SW480 (cell line): ENCODE data around the gene MYO3B.
"Not testable (repeated sequence)": the region's sequence is repeated elsewhere in the genome, so short reads cannot be mapped to it uniquely, and the experiment has no call there.

Experiments used
- DNase-seq: peaks from one replicate; pipeline ENCODE4 v3.0.0-alpha.2; 2016; ENCODE audit warnings: low spot score

The MYO3B gene

DNA sequence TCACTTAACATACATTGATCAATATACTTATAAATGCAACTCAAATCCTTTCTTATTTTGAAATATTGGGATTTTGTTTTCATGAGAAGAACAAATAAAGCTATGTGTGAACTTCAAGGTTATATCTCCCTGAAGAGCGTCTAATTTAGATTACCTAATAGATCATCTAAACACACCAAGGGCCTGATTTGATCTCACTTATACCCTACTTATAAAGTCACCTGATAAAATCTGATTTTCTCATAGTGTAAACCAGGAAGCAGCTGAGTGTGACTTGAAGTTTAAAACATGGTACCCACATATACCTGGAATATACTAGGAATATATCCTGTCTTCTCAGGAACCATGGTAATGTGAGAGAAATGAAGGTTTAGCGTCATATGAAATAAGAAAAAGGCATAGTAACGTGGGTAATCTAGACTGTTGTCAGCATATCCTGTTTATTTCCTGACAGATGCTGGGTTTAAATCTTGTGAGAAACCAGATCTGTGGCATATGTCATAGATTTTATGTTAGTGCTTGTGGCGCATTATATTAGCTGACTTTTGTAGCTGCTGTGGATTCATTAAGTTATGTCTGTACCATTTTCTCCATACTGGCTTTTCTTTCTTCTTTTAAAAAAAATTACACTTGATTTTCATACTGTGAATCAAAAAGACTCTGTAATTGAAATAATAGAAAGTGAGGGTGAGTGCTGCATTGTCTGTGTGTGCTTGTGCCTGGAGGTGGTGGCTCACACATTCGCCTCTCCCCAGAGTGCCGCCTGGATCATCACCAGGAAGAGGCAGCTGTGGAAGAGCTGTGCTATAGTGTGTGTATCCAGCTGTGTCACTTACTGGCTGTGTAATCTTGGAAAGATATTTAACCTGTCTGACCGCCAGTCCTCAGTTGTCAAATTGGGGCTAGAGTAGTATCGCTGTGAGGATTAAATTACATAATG is 164.0 kb downstream of the MYO3B start:
- DNase-seq, result no peak

DNA sequence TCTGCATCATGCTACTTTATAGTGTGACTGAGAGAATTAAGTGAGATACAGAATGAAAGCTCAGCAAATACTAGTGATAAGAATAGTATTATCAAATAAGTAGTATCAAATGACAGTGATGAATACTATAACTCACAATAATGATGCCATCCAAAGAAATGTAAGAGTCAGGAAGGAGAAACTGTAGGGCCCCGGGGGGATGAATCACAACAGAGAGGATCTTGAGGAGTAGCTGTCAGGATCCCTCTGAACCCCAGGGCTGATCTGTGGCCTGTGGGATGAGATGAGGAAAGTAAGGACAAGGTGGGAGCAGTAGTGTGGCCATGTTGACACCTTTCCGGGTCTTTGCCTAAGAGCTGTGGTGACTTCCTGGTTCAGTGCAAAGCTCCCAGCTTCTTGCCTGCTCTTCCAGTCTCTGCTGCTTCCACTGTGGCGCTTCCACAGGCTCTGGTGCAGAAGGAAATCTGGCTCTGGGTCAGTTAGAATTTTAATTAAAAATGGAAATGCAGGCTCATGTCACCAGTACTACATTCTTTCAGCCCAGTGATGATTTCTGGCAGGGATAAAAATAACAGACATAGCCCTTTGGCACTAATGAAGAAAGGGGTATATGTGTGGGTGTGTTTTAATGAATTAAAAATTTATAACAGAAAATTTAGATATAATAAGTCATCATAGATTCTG is 166.9 kb downstream of the MYO3B start:
- DNase-seq, result peak; percentile 7

DNA sequence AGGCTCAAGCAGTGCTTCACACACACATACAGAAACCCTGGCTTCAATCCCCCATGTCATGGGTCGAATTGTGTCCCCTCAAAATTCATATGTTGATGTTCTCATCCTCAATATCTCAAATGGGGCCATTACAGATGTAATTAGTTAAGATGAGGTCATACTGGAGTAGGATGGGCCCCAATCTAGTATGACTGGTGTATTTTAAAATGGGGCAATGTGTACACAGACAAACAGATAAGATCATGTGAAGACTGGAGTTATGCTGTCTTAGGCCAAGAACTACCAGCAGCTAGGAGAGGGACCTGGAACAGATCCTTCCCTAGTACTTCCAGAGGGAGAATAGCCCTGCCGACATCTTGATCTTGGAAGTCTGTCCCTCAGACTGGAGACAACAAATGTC is 167.7 kb downstream of the MYO3B start:
- DNase-seq, result no peak

DNA sequence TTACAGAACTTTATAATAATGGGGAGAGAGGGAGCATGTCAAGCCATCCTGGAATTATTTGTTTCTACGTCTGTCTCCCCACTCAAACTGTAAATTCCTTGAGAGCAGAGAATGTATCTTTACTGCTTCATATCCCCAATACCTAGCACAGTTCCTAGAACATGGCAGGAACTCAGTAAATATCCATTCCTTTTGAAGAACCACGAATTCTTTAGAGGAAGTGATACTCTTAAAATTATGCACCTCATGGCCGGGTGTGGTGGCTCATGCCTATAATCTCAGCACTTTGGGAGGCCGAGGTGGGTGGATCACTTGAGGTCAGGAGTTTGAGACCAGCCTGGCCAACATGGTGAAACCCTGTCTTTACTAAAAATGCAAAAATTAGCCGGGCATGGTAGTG is 171.3 kb downstream of the MYO3B start:
- not testable (repeated sequence) for DNase-seq

DNA sequence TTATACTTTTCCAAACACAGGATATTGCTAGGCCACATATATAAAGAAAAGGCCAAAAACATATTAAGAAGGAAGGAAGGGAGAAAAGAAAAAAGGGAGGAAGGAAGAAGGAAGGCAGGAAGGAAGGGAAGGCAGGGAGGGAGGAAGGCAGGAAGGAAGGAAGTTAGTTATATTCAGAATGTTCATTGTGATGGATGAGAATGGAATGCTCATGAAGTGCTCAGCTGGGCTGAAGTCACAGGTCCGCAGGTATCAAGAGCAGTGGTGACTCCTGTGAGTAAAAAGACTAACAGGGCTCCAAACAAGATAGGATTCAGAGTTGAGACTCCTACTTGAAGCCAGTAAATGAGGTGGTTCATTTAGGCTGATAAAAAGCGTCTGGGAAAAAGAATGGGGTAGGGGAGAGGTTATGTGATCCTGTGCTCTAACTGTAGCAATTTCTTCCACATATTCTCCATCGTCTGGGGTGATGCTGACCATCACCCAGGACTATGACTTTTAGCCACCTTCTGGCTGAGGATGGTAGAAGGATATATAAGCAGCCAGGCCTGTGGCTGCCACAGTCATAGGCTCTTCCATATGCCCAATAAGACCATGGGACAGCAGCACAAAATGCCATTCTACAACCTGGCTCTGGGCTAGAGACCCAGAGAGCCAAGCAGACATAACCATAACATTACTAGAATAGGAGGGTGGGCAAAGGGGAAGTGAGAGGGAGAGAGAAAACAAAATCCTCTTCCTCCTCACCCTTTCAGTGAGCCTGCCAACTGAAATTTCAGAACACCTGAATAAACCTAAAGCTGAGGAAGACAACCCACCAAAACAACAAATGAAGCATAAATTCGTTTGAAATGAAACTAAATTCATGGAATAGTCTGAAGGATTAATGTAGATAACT is 173.2 kb downstream of the MYO3B start:
- no peak for DNase-seq

DNA sequence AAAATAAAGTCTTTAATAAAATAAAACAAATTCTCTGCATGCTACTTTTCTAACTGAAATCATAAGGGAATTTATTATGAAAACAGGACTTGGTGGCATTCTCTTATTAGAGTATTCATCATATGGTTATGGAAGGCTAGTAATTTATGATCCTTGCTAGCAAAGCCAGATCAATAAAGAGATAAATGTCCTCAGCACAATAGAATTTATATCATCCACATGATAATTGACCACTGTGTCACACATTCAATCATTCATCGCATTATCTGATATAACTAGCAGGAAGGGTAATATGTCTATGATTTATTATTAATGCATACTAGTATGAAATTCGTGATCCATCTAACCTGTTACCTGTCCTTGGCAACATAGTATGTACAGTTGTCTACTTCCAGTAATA is 175.8 kb downstream of the MYO3B start:
- DNase-seq, result no peak

DNA sequence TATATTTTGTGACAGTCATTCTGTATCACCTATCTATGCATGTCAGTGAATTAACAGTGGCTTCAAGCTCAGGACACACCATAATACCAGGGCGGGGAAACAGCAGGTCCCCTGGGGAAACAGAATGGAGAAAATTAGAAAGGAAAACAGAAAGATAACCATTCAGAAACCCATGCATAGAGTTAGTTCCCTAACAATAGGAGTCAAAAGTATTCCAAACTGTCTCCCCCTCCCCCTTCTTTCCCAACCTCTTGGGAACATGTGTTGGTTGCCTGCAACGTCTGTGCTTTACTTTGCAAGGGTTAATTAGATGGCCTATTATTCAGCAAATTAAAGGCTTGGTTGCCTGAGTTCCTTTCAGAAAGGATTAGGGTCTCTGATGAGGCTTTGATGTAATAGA is 176.4 kb downstream of the MYO3B start:
- no peak for DNase-seq

DNA sequence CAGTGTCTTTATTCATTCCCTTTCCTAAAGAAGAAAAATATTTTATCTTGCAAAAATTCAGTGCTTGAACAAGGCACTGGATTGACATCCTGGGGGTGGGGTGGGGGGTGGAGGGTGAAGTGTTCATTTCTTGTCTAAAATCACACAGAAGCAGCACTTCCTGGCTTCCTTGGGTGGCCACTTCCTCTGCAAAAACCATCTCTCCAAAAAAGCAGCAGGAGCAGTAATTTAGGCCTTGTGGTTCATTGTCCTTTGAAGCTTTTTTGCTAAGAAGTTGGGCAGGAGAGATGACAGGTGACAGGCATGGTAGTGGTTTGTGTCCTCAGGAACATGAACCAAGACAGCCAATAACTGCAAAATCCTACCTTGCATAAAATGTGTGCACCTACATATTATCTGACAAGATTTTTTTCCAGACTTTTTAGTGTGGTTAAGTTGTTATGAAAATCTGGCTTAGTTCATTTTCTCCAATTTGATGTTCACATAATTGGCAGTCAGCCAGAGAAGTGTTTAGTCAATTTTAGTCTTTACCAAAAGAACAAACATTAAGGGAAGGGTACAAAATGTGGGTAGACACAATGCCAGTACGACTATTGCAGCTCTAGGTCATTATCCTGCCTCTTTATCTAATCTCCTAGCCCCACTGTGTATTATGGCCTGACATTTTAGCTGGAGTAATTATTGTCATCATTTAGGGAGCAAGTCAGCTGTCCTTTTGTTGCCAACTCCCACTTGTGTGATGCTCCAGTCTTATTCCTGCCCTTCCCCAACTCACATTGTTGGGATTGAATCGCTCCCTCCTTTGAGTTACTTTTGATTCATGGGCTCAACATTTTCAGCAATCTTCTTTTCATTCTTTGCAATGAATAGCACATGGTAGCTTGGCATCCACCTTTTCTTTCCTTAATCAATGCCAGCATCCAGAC is 177.2 kb downstream of the MYO3B start:
- no peak for DNase-seq

DNA sequence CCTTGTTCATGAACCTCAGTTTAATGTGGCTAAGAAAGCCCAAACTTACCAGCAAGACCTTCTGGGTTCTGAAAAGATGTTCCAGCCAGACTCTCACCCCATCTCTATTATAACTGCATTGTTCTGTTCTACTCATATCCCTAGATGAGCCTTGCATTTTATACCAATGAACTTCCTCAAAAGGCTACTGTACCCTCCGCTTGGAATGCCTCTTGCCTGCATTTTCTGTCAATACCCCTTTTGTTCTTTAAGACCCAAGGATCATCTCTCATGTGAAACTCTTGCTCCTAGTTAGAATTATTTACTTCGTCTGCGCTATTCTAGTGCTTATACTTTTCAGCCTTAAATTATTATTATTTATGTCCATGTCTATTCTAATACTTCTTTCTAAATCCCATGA is 181.5 kb downstream of the MYO3B start:
- DNase-seq, result no peak

DNA sequence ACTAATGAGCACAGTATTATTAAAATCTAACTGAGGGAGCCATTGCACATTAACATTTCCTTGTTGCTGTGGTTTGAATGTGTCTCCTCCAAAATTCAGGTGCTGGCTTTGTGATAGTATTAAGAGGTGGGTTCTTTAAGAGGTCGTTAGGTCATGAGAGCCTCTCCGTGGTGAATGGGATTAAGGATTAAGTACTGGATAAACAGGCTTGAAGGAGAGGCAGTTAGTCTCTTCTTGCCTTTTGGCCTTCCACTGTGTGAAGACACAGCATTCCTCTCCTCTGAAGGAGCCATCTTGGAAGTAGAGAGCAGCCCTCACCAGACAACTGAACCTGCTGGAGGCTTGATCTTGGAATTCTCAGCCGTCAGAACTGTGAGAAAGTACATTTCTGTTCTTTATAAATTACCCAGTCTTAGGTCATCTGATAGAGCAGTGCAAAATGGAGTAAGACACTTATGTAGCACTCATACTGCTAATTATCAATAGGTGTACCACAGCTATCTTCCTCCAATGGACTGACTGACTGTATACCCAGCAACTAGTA is 182.7 kb downstream of the MYO3B start:
- no peak for DNase-seq

DNA sequence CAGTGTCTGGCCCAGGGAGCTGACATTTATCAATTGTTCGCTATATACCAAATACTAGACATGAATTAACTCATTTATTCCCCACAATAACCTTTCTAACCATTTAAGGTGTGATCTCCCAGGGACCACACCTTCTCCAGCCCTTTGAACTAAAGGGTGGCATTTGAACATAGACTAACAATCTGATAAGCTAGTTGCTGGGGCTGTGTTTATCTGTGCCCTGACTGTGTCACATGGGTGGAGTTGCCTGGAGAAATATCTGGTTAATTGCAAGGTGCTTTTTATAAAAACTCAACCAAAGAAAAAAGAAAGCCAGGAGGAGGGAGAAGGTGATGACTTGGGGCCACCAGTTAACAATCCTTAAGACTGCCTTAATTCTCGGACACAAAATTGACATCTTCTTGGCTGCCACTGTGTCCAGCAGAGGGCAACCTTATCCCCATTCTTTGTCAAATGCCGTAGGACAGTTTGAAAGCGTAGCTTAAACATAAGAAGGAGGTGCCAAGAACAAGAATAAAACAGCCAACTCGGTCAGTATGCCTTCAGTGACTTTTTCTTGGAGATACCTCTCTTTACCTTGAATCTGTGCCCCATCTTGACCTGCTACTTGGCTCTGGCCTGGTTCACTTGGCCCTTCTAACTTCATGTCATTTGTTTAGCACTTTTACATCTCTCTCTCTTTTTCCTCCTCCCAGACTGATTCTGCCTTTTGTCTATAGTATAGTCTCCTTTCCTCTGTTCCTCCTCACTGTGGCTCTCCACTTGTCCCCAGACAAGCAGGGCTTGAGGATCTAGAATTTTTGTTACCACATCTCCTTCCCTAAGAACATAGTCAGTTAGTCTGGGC is 183.4 kb downstream of the MYO3B start:
- DNase-seq, result peak; percentile 65

DNA sequence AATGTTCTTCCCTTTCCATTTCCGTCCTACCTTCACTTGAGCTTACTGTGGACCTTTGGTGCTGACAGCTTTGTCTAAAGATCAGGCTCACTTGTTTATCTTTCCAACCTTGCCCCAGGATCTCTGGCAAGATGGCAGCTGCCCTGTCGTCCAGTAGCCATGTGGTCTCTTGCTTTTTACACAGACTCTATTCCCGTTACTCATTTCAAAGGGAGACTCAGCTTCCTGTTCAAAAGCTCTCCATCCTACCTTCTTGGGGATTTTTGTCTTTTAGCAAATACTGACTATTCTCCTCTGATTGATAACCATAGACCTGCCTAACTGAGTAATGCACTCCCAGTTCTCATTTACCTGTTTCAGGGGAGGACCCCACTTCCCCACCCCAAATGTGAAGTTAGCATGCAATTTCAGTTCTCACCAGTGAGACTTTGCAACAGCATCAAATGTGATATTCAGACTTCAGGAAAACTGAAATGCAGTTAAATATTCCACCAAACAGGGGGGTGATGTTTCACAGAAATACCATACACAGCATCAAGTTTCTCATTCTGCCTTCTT is 184.4 kb downstream of the MYO3B start:
- no peak for DNase-seq

DNA sequence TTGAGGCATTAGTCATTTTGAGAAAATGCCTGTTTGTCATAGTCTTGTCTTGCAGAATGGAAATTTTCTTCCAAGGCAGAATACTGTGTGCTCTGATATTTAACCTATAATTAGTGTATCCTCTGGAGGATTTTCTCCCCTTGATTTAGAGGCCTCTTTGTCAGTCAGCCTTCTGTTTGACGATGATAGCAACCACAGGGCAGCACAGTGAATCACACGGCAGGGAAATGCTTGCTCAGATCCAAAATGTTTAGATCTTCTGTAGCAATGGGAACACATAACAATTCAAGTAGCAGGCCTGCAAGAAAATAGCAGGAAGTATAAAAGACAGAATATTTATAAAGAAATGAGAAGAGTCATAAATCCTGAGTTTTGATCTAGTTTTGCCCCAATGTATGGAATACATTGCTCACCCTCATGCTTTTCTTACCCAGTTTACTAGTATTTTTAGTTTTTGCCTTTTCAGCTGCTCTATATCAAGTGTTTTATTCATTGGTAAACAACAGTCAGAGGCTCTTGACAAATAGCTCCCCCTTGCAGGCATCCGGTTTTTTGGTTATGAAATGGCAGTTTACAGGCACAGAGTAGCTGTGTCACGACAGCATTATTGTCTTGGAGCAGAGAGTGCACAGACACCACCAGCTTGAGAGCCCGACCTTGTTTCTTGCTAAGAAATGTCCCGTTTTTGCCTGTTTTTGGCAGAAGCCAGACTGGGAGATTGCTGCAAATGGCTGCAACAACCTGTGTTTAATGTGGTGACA is 185.1 kb downstream of the MYO3B start:
- DNase-seq, result no peak

DNA sequence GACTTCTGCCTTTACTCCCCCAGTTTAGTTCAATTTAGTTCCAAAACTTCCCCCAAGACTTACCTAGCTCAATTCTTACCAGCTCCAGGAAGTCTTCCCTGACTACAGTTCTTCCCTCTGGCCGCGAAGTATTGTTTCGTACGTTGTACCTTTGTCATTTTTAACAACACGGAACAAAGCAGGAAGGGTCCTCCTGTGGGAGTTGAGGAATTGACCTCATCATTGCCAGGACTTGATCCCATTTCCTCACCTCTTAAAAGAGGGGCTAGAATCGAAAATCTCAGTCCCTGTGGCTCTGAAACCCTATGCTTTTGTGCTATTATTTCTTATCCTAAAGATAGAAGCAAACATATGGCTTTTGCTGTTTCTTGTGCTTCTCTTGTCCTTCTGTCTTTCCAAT is 187.1 kb downstream of the MYO3B start:
- no peak for DNase-seq

DNA sequence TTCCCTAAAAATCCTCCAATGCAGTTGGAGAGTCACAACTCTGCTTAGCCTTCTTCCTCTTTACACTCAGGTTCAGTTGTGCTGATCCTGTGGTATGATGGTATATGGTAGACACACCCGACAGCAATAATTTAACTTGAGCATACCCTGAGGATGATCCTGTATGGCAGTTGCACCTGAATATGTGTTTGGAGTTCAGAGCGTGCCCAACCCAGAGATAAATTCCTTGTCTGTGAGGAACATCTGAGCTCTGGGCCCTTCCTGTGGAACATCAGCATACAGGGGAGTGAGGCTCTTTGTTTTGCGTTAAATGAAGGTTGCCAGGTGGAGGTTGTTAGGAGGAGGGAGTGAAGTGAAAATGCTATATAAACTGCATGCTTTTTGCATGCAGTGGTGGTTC is 187.7 kb downstream of the MYO3B start:
- DNase-seq, result peak; percentile 22

DNA sequence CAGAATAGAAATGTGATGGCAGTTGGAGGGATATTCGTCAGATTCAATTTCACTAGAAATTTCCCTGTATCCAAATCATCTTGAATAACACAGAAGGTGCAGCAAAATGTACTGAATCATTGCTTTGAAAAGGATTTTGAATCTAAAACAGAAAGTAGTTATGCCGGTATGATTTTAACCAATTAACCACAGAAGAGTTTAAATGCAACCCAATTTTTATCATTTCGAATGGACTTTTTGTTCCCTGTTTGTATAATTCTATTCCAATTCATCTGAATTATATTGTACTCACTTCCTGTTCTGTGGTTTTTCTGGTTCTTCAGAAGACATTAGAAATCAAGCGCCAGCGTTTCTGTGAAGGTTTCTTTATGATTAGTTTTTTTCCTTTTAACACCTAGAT is 190.4 kb downstream of the MYO3B start:
- DNase-seq, result peak; percentile 14

DNA sequence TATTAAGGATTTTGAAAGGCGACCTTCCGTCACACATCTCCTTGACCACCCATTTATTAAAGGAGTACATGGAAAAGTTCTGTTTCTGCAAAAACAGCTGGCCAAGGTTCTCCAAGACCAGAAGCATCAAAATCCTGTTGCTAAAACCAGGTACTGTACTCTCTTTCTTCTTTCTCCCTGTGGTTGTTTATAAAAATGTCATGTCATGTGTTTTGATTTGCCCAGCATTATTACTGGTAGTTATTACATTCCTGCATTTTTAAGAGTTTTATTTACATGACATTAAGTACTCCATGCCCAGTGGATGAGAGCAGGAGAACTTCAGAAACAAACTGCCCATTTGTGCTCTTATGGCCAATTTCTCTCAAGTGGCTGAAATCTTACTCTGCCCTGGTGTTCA is 191.3 kb downstream of the MYO3B start:
- DNase-seq, result no peak

DNA sequence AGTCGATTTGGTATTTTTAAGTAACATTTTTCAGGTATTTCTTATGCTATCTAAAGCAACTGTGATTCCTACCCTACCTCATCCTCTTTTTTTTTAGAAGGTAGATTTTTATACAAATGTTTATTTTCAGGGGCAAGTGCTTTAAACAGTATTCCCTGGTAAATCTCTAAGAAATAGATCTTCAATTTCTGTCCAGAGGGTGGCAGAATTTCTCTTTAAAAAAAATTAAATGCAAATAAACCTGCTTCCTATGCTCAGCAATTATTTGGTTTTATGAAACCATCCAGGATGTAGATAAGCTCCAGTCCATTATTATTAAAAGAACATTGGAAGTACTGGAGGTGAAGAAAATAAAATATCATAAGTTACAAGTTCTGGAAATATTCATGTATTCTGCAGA is 191.9 kb downstream of the MYO3B start:
- peak; percentile 73 for DNase-seq
